Stimulated activated CD4-positive, alpha-beta T cell treated with anti-CD3 and anti-CD28 coated beads, TNF-alpha, amount 100 ng/mL, for 4 hours (primary cell): Measurements from ENCODE around the gene CPXM2.

Experiments used
- DNase-seq, 3 experiments: peaks; one replicate each; pipeline ENCODE4 v3.0.0-alpha.2; 2020; ENCODE audit warnings: low read depth in 3 of 3

The CPXM2 gene

GRCh38 chr10:123891144-123892071, at the start of gene CPXM2:
TSS of gene CPXM2 (minus strand) at chr10:123891807. CDS start at chr10:123891659, 148 bp downstream.
- DNase-seq: no peak

GRCh38 chr10:123939591-123939990, 48.0 kb upstream of the CPXM2 start:
- no peak for DNase-seq

GRCh38 chr10:123938890-123939289, 47.3 kb upstream of the CPXM2 start:
- no peak for DNase-seq

- no peak for DNase-seq
Observed at GRCh38 chr10:123936426-123936825, 44.8 kb upstream of the CPXM2 start.

- DNase-seq: no peak
Observed at GRCh38 chr10:123935680-123936079, 44.1 kb upstream of the CPXM2 start.

DNA sequence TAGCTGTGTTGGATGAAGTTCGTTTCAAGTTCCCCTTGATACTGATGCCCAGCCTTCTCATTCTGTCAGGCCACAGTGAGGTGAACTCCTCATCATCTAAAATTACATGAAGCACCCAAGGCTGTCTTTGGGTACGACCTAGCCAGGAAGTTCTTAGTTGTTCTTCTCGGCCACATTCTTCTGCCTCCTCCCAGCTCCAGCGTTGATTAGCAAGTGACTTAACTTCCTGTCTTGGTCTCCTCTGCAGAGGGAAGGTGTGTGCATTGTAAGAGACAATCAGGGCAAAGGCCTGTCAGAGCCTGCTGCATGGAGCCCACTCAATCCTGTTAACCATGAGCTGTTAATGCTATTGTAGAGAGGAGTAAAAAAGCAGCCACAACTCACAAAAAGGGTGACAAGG, 43.2 kb upstream of the CPXM2 start:
- no peak for DNase-seq

GRCh38 chr10:123930340-123931001, 38.9 kb upstream of the CPXM2 start:
- no peak for DNase-seq

DNA sequence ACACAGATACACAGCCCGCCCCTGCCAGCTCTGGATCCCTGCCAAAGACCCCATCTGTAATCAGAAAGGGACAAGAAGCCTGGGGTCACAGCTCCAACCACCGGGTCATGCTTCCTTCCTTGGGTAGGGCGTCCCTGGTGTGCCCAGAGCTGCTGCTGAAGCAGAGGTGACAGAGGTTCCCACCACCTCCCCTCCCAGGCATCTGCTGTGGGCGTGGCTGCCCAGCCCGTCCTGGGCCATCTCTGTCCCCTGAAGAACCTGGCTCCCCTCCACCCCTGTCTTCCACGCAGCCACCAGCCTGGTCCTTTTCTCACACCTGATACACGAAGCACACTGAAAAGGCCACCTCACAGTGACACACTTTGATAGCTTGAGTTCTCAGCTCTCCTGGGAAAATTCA, 38.2 kb upstream of the CPXM2 start:
- DNase-seq: no peak

- DNase-seq: no peak
Observed at GRCh38 chr10:123928427-123928826, 36.8 kb upstream of the CPXM2 start.

DNA sequence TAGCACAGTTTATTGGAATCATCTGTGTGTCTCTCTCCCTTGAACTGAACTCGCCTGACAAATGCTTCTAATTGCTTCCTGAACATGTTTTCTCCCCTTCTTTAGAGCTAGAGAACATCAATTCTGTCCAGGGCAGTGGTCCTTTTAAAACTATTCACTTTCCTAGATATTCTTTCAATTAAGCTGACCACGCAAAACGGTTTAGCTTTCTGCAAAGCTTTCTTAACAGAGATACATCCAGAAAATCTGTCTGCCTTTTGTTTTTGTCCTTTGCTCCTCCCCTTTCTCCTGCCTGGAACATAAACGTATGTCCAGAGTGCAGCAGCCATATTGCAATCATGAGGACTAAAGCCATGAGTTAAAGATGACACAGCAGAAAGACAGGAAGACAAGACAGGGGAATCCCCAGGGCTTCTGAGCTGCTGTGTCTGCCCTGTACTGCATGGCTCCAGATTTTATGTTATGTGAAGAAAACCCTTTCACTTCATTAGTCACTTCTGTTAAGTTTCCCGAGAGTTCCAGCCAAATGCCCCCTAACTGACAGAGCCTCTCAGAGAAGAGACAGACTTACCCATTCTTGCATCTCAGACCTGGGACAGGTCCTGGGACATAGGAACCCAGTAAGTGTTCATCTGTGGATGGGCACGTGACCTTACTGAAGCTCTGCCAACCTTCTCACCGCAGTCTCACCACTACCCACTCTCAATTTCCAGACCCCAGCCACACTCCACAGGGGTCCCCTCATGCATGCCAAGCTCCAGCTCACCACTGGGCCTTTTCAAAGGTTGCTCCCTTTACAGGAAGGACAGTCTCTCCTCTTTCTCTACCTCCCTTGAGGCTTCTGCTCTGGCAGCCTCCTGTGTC, 35.0 kb upstream of the CPXM2 start:
- no peak for DNase-seq

- no peak for DNase-seq
Observed at GRCh38 chr10:123922126-123922525, 30.5 kb upstream of the CPXM2 start.

GRCh38 chr10:123916775-123917174, 25.2 kb upstream of the CPXM2 start:
- DNase-seq: no peak

GRCh38 chr10:123913688-123914268, 22.2 kb upstream of the CPXM2 start:
- DNase-seq: no peak

GRCh38 chr10:123912871-123913270, 21.3 kb upstream of the CPXM2 start:
- no peak for DNase-seq

DNA sequence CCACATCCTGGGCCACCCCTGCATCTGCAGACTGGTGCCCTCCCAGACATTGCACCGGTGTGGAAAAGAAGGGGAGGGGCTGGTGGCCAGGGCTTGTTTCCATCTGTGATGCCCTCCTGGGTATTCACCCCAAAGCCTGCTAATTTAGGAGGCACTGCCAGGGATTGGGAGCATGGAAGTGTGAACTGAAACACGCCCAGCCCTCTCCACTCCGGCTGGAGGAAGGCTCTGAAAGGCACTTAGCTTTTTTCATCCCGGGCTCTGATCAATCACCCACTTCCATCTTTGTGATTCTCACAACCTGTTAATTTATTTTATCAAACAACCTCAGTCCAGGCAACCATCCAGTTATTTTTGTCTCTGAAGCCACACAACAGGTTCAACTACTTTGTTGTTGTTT, 20.9 kb upstream of the CPXM2 start:
- DNase-seq: no peak

DNA sequence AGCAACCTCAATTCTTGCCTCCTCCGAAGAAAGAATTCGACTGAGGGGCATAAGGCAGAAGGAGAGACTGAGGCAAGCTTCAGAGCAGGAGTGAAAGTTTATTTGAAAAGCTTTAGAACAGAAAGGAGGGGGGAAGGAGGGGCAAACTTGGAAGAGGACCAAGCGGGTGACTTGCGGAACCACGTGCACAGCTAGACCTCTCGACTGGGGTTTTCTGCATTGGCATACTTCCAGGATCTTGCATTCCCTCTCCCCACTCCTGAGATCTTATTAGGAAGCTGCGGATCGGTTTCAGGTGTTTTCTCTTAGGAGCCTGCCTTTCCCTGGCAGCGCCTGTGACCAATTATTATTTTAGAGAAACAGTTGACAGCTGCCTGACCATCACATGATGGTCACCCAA, 20.3 kb upstream of the CPXM2 start:
- no peak for DNase-seq

DNA sequence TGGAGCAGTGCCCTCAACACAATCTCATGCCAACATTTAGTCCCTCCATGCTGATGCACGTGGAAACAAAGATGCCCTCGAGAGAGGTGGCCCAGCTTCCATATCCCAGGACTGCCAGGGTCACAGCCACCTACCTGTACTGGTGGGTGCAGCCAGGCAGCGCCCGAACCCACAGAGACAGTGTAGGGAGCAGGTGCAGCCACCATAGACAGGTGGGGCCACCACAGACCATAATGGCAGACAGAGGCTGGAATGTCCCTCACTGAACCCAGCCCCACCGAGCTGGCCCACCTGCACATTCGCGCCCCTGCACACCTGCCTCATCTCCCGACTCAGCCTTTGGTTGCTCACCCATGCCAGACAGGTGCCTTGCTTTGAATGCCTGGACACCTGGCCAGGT, 18.3 kb upstream of the CPXM2 start:
- no peak for DNase-seq

GRCh38 chr10:123909426-123909825, 17.8 kb upstream of the CPXM2 start:
- no peak for DNase-seq

- DNase-seq: no peak
Observed at GRCh38 chr10:123908379-123908778, 16.8 kb upstream of the CPXM2 start.

DNA sequence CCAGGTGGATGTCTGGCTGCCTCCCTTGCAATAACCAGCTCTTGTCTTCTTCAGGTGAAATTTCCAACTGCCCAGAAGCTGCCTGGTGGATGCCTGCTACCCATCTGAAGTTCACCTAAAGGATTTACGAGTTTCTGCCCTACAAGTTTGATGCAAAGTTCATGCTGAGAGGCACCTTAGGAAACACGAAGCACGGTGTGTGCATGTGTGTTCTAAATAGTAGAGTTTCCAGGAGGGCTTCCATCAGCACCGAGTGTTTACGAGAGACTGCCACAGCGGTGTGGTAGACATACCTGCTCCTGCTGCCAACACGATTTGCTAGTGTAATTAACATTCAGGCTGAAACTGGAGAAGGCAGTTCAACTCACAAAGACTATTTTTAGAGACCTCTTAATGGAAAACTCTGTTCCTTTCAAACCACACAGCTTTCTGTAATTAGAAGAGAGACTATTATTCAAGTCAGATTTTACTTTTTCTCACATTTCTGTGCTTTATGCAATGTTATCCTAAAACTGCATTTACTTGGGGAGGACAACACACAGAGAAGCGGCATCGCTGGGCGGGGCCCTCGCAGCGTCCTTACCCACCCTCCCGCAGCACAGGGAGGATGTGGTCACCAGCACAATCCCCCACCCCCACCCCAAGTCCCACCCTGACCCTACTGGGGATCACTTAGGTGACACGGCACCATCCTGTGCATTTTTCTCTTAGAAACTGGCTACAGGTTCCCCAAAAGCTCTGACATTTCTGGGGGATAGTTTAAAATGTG, 15.5 kb upstream of the CPXM2 start:
- no peak for DNase-seq

- DNase-seq: no peak
Observed at GRCh38 chr10:123906296-123906695, 14.7 kb upstream of the CPXM2 start.
